ENCODE measurements around the gene FCRLB.
"Not testable (repeated sequence)": the region's sequence is repeated elsewhere in the genome, so short reads cannot be mapped to it uniquely, and the experiment has no call there.

The FCRLB gene

GRCh38 chr1:161719325-161719611, 2.1 kb upstream of the FCRLB start:
- TF ChIP-seq ELF4 (IDR thresholded peaks at IDR 0.05) (no peak), PKNOX1 (IDR thresholded peaks at IDR 0.05) (no peak), LEF1 (IDR thresholded peaks at IDR 0.05; ENCODE audit: borderline replicate concordance) (no peak)
- ChIA-PET CTCF (no interaction called here), POLR2A (no interaction called here)
- no peak for DNase-seq (ENCODE audit: extremely low spot score)

GRCh38 chr1:161720422-161720821, 922 bp upstream of the FCRLB start:
- CTCF ChIA-PET, result no interaction called here
- POLR2A ChIA-PET, result no interaction called here
- TF ChIP-seq CTBP1 (IDR thresholded peaks at IDR 0.05; ENCODE audit: borderline replicate concordance) (no peak), HDGF (IDR thresholded peaks at IDR 0.05; ENCODE audit: borderline replicate concordance) (no peak)

GRCh38 chr1:161721738-161722343, 497 bp downstream of the FCRLB start:
- ChIA-PET POLR2A (no interaction called here), CTCF (no interaction called here)
- DNase-seq (ENCODE audit: extremely low spot score), result no peak
- TF ChIP-seq CTBP1 (IDR thresholded peaks at IDR 0.05; ENCODE audit: borderline replicate concordance), result no peak
- no peak for TF ChIP-seq FOXA1 (IDR thresholded peaks at IDR 0.05)
- no peak for TF ChIP-seq LEF1 (IDR thresholded peaks at IDR 0.05; ENCODE audit: borderline replicate concordance)
- TF ChIP-seq ZNF384 (IDR thresholded peaks at IDR 0.05), result no peak
- TF ChIP-seq SP1 (IDR thresholded peaks at IDR 0.05), result no peak
- TF ChIP-seq SUZ12 (IDR thresholded peaks at IDR 0.05), result no peak
- TF ChIP-seq TARDBP (IDR thresholded peaks at IDR 0.05), result no peak
- TF ChIP-seq FOXK2 (IDR thresholded peaks at IDR 0.05), result no peak
- no peak for TF ChIP-seq HDGF (IDR thresholded peaks at IDR 0.05; ENCODE audit: borderline replicate concordance)
- TF ChIP-seq PKNOX1 (IDR thresholded peaks at IDR 0.05), result no peak
- no peak for TF ChIP-seq L3MBTL2 (conservative IDR thresholded peaks at IDR 0.05)
- TF ChIP-seq FOXM1 (IDR thresholded peaks at IDR 0.05; ENCODE audit: borderline replicate concordance), result no peak

More at GRCh38 chr1:161720422-161720821, 922 bp upstream of the FCRLB start:
- DNase-seq (ENCODE audit: extremely low spot score), result no peak

GRCh38 chr1:161722406-161722805, 1.1 kb downstream of the FCRLB start:
- TF ChIP-seq PKNOX1 (IDR thresholded peaks at IDR 0.05) (no peak), NFRKB (IDR thresholded peaks at IDR 0.05) (no peak)
- CTCF ChIA-PET, result no interaction called here
- no peak for DNase-seq (ENCODE audit: extremely low spot score)
- POLR2A ChIA-PET, result no interaction called here

GRCh38 chr1:161723459-161724141, 2.3 kb downstream of the FCRLB start:
- DNase-seq (ENCODE audit: extremely low spot score), result no peak
- POLR2A ChIA-PET, result interaction anchor here (1.0 kb wide), 1 partner anchor 10 kb away, joined by 3 read pairs; no protein-coding TSS in a partner anchor
- no peak for TF ChIP-seq FOXA1 (IDR thresholded peaks at IDR 0.05)
- TF ChIP-seq FOXK2 (IDR thresholded peaks at IDR 0.05), result no peak
- no peak for TF ChIP-seq HDGF (IDR thresholded peaks at IDR 0.05; ENCODE audit: borderline replicate concordance)
- no peak for TF ChIP-seq ELF4 (IDR thresholded peaks at IDR 0.05)
- no peak for TF ChIP-seq LEF1 (IDR thresholded peaks at IDR 0.05; ENCODE audit: borderline replicate concordance)
- no peak for TF ChIP-seq L3MBTL2 (conservative IDR thresholded peaks at IDR 0.05)
- TF ChIP-seq NFRKB (IDR thresholded peaks at IDR 0.05), result no peak
- TF ChIP-seq SUZ12 (IDR thresholded peaks at IDR 0.05), result no peak
- no peak for TF ChIP-seq BHLHE40 (IDR thresholded peaks at IDR 0.05; ENCODE audit: borderline replicate concordance)
- no peak for TF ChIP-seq ARNT (IDR thresholded peaks at IDR 0.05)
- no peak for TF ChIP-seq ZNF384 (IDR thresholded peaks at IDR 0.05)
- no peak for TF ChIP-seq CTBP1 (IDR thresholded peaks at IDR 0.05; ENCODE audit: borderline replicate concordance)
- TF ChIP-seq FOXM1 (IDR thresholded peaks at IDR 0.05; ENCODE audit: borderline replicate concordance), result no peak
- no peak for TF ChIP-seq PKNOX1 (IDR thresholded peaks at IDR 0.05)
- TF ChIP-seq SP1 (IDR thresholded peaks at IDR 0.05), result no peak
- TF ChIP-seq TARDBP (IDR thresholded peaks at IDR 0.05), result no peak
- CTCF ChIA-PET, result no interaction called here

GRCh38 chr1:161725258-161725907, 4.0 kb downstream of the FCRLB start:
- POLR2A ChIA-PET, result interaction anchor here (2.3 to 2.4 kb wide), 2 partner anchors 13 to 24 kb away, joined by 11 to 20 read pairs; partner anchors contain the start of gene DUSP12
- CTCF ChIA-PET, result interaction anchor here (0.6 to 1.3 kb wide), 2 partner anchors 8 to 113 kb away, joined by 3 read pairs; no protein-coding TSS in a partner anchor

More at GRCh38 chr1:161725258-161725907, 4.0 kb downstream of the FCRLB start:
- DNase-seq (ENCODE audit: extremely low spot score), result not testable (repeated sequence)
